GM21528 (cell line): ENCODE data around the gene ORC6.

Source experiments
- ATAC-seq: cut with Tn5 transposase; IDR thresholded peaks from one replicate; pipeline ENCODE4 v1.9.1; 2021; ENCODE audit warnings: mild to moderate bottlenecking, moderate library complexity; ENCODE audit not compliant: unreplicated experiment, low FRiP score

Gene ORC6

DNA sequence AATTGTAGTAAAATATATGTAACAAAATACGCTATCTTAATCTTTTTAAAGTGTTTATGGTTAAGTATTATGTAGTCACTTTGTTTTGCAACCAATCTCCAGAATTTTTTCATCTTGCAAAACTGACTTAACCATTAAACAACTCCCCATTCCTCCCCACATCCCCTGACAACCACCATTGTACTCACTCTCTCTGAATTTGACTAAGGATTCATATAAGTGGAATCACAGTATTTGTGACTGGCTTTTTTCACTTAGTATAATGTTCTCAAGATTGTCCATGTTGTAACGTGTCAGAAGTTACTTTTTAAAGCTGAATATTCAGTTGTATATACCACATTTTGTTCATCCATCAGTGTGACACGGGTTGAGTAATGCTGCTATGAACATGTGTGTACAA lies 10.6 kb downstream of the ORC6 start:
- no peak for ATAC-seq

DNA sequence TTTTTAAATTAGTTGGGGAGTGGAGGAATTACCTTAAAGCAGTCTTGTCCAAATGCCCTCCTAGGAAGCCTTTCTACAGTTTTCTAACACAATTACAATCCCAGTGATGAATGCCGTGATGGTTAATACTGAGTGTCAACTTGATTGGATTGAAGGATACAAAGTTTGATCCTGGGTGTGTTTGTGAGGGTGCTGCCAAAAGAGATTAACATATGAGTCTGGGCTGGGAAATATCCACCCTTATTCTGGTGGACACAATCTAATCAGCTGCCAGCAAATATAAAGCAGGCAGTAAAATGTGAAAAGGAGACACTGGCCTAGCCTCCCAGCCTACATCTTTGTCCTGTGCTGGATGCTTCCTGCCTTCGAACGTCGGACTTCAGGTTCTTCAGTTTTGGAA lies 12.2 kb downstream of the ORC6 start:
- no peak for ATAC-seq

DNA sequence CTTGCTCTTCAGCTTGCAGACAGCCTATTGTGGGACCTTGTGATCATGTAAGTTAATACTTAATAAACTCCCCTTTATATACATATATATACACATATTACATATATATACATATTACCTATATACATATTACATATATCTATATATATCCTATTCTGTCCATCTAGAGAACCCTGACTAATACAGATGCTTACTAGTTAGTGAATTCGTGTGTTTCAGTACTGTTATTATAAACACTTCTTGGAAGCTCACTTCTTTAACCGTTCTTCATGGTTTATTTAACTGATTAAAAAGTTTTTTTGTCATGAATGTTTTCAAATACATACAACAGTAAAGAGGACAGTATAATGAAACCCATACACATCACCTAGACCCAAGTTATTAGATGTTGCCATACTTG lies 12.6 kb downstream of the ORC6 start:
- no peak for ATAC-seq

GRCh38 chr16:46706642-46707041 lies 17.2 kb downstream of the ORC6 start:
- no peak for ATAC-seq

DNA sequence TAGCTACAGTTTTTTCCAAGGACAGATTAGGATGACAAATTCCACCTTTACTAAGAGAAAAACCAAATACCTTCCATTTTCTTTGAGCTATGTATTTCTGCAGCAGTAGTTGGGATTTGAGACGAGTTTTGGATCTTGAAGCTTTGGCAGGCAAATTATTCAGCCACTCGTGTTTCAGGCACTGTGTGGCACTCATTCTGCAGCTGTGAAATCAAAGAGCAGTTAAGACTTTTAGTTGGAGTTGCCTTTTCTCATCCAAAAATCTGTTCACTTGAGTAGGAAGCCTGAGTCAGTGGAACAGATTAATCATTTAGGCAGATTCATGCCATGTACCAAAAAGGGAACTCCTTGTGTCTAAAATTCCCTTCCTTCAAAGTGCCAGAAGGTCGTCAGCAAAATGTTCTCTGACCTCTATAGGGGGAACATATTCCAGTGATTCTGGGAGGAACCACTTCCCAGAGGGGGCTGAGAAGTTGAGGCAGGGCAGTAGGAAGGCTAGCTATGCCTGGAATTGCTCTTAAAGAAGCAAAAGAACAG lies 20.1 kb downstream of the ORC6 start:
- no peak for ATAC-seq

DNA sequence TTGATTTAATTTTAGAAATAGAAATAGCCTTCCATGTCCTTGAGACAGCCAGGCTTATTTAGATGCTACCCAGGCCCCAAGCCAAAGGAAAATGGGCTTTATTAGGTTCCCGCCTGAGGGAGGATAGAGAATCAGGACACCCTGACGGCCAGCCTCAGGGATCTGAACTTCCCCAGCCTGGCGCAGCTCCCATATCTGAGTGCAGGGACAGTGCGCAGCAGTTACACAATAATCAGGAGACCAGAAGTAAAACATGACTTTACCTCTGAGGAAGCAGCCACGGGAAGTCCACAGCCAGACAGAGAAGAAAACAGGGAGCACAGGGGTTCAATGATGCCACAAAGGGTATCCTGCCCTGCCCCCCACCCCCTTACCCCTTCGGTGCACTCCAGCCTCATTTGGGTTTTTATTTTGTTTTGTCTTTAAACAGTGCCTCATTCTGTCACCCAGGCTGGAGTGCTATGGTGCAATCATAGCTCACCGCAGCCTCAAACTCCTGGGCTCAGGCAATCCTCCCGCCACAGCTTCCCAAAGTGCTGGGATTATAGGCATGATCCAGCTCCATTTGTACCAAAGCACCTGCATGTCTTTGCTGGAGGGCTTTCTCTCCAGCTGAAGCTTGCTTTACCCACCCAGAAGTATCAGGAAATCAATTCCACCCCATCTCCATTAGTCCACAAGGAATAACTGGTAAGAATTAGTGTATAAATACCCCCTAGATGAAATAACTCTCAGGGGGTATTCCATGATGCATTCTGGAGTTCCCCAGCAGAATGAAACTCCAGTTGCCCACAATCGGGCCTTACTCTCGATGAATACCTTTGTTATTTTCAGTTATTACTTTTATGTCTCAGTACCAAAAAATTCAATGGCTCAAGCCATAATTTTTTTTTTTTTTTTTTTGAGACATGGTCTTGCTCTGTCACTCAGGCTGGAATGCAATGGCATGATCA lies 21.9 kb downstream of the ORC6 start:
- ATAC-seq = no peak

DNA sequence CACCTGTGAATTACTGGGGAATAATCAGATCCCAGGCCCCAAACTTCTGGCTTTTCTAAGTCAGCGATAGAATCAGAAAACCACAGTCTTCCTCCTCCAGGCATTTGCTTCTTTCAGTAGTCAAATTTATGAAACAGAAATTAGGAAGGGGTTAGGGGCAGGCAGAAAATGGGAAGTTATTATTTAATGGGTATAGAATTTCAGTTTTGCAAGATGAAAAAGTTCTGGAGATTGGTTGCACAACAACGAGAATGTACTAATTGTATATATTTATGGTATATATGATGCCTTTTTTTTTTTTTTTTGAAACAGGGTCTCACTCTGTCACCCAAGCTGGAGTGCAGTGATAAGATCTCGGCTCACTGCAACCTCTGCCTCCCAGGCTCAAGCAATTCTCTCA lies 23.5 kb downstream of the ORC6 start:
- ATAC-seq = no peak

DNA sequence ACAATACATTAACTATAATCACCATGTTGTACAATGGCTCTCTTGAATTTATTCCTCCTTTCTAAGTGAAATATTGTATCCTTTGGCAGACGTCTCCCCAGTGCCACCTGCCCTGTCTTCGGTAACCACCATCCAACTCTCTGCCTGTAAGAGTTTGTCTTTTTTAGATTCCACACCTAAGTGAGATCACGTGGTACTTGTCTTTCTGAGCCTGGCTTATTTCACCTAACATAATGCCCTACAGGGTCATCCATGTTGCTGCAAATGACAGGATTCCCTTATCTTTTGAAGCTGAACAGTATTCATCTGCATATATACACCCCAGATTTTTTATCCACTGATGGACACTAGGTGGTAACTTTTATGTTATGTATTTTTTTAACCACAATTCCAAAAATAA lies 24.2 kb downstream of the ORC6 start:
- no peak for ATAC-seq

- no peak for ATAC-seq
Observed at GRCh38 chr16:46714797-46715591, 25.5 kb downstream of the ORC6 start.

DNA sequence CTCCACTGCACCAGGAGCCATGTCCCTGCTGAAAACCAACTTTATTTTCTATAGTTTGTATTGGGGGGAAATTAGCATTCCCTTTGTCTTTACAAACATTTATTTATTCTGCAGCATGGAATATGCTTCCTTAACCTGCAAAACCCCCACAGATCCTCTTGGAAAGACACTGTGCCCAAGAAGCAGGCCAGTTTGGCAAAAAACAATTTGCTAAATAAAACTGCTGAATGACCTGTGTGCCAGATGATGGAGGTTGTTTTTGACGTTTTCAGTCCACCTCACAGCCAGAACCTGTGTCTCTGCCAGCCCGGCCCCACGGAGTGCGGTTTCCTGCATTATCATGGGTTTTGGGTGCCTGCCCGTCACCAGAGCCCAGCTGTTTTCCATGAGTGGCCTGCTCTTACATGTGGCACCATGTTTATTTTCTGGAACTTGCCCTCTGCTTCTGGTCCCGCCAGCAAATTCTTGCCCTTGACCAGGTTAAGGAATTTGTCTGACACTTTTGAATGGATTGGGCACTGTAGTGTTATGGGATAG lies 26.4 kb downstream of the ORC6 start:
- ATAC-seq = no peak

- ATAC-seq = no peak
Observed at GRCh38 chr16:46717692-46718091, 28.2 kb downstream of the ORC6 start.

DNA sequence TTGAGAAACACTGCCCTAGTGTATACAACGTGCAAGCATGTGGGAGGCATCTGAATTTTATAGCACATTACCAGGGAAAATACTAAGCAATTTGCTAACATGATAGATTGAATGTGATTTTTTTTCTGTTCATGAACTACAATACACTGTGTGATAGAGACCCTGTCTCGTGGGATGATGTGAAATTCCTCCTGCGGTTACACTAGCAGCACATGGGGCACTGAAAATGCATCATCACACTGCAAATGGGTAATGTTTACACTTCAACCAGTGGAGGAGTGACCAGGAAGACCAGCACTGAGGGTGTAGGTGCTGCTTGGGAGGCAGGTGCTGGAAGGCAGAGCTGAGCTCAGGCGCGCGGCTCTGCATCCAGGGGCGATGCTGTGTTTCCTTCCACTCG lies 28.8 kb downstream of the ORC6 start:
- no peak for ATAC-seq

GRCh38 chr16:46719528-46719927 lies 30.1 kb downstream of the ORC6 start:
- no peak for ATAC-seq

GRCh38 chr16:46720619-46721018 lies 31.2 kb downstream of the ORC6 start:
- no peak for ATAC-seq

DNA sequence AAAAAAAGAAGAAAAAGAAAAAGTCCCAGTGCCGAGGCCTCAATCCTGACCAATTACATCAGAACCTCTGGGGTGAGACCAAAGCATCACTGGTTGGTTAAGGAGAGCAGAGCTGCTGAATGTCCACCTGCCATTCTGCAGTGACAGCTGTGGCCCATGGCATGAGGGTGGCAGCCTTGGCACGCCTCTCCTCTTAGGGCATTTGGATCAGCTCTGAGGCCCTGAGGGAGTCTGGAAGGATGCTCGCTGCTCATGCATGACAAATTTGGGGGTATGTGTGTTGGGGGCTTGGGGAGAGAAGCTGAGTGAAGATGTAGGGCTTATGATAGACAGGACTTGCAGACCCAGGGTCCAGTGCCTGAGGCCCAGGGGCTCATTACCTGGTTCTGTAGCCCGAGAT lies 32.4 kb downstream of the ORC6 start:
- no peak for ATAC-seq

DNA sequence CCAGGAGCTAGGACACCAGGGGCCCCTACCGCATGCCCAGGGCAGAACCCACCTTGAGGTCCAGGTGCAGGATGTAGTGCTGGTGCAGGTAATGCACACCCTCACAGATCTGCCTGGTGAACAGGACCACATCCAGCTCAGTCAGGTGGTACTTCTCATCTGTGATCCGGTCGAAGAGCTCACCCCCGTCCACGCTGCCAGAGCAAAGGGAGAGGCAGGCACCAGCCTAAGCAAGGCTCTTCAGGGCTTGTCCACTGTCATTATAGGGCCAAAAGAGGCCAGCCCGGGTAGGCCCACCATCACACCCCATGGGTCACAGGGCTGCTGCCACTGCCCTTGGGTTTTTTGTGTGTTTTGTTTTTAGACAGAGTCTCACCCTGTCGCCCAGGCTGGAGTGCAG lies 37.7 kb downstream of the ORC6 start:
- no peak for ATAC-seq

GRCh38 chr16:46727630-46728029 lies 38.2 kb downstream of the ORC6 start:
- no peak for ATAC-seq

- ATAC-seq = no peak
Observed at GRCh38 chr16:46728806-46729205, 39.3 kb downstream of the ORC6 start.

- no peak for ATAC-seq
Observed at GRCh38 chr16:46729326-46729995, 40.0 kb downstream of the ORC6 start.

DNA sequence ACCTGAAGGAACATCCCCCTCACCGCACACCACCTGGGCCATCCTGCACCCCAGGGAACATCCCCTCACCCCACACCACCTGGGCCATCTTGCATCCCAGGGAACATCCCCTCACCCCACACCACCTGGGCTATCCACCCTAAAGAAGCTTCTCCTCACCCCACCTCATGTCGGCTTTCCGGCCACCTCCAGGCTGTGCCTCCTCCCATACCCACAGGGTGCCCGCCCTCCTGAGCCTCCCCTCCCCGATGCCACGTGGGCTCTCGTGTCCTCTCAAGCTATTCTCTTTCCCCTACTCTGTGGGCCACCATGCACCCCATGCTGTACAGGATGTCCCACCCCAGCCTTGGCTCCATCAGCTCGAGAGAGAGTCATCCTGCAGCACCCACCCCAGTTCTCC lies 40.7 kb downstream of the ORC6 start:
- ATAC-seq = no peak
